Activated T-cell treated with anti-CD3 and anti-CD28 coated beads, Interleukin-2, amount 50 U/mL, for 4 hours (primary cell): Measurements from ENCODE around the gene CLDN15. TPM values are rescaled to one million over a fixed set of nuclear protein-coding genes. Genes with fewer than 3 reads are reported as not detected.

ENCODE experiments used
- ATAC-seq, 2 donors: fragments of 200-7000 bp; cut with Tn5 transposase; one replicate each; pipeline ENCODE4 v1.10.0; 2021
- DNase-seq: peaks from one replicate; pipeline ENCODE4 v3.0.0-alpha.2; 2020
- H3K27me3 Mint-ChIP-seq: one replicate; pipeline ENCODE4 v1.8.0; 2021; ENCODE audit warnings: low read depth, mixed read lengths
- H3K36me3 Mint-ChIP-seq: one replicate; pipeline ENCODE4 v1.8.0; 2022; ENCODE audit warnings: mixed read lengths; ENCODE audit not compliant: insufficient read depth
- H3K4me1 Mint-ChIP-seq: one replicate; pipeline ENCODE4 v1.8.0; 2021; ENCODE audit warnings: low read depth, mixed read lengths
- H3K4me3 Mint-ChIP-seq: one replicate; pipeline ENCODE4 v1.8.0; 2021; ENCODE audit warnings: mild to moderate bottlenecking, moderate library complexity, mixed read lengths
- H3K9me3 Mint-ChIP-seq: one replicate; pipeline ENCODE4 v1.8.0; 2021; ENCODE audit warnings: mixed read lengths
- total RNA-seq, 3 donors: library from RNA; stranded (reverse); gene quantifications; one replicate each; pipeline ENCODE4 v1.2.1, GENCODE V29; 2021

CLDN15 gene
- total RNA-seq, 3 donors from 2014 or later, result 15.6 to 18.5 (median 17.6) TPM

DNA sequence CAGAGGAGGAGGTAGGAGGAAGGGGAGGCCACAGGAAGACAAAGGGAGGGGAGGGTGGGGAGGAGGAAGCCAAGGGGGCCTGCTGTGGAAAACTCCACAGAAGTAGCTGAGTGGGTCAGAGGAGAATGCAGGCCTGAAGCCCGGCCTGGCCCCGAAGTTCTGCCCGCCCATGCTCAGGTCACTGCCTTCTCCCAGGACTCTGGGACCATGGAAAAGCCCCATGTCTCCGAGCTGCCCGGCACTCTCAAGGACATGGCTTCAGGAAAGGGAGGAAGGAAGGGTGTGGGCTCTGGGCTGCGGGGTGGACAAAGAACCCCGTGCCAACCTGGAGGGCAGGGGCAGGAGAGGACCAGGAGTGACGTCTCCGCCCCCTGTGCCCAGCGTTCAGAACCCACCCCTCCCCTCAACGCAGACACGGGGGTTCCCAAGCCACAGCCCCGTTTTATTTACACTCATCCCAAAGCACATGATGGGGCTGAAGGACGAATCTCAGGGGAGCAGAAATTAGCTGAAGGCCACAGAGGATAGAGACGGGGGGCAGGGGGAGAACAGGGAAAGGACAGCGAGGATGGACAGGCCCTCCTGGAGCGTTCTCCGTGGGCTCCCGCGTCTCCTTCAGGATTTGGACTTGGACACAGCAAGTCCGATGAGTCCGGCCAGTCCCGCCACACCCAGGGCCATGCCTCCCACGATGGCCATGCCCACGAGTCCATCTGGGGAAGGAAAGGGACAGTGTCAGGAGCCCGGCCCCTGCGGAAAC lies 1.8 kb upstream of the CLDN15 start:
- H3K36me3 Mint-ChIP-seq, result peaks cover 4% of the 10 kb centered on the region
- DNase-seq (no peak), ATAC-seq (no peak)
- H3K27me3 Mint-ChIP-seq, result no peaks in the 10 kb centered on the region
- H3K9me3 Mint-ChIP-seq, result no peaks in the 10 kb centered on the region
- H3K4me1 Mint-ChIP-seq, result peaks cover 9% of the 10 kb centered on the region
- no peak overlapping the region for H3K4me3 Mint-ChIP-seq

DNA sequence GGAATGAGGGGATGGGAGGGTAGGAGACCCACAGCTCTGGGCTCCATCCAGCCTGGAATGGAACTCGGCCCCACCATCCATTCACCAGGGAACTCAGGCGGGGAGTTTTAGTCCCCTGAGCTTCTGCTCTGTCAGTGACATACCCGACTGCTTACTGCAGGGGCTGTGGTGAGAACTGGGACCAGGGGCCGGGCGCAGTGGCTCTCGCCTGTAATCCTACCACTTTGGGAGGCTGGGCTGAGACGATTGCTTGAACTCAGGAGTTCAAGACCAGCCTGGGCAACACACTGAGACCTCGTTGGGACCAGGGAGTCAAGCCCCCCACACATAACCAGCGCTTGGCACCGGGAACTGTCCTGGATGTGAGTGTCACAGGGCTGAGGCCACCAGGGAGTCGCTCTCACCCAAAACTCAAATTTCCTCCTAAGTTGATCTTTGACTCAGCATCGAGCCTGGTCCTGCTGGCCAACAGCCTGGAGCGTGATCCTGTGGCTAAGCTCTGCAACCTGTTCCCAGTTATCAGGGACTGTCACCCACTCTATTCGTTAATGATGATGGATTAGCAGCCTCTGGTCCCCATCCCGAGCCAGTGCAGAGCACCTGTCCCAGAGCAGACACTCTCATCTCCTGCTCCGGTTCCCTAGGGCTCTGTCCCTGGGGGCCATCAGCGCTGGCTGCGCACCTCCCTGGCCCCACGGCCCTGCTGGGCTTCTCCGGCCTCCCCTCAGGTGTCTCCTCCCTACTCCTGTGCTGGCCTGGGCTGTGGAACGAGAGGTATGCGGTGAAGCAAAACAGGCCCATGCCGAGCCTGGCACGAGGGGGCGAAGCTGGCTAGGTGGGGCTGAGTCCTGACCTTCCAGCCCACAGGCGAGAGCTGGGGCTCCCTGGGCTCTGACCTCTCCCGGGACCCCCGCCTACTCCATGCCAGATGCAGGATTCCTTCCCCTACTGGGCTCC lies 902 bp upstream of the CLDN15 start:
- Mint-ChIP-seq H3K4me3 (no peak overlapping the region), H3K27me3 (no peaks in the 10 kb centered on the region), H3K36me3 (peaks cover 4% of the 10 kb centered on the region), H3K9me3 (no peaks in the 10 kb centered on the region), H3K4me1 (peaks cover 3% of the 10 kb centered on the region)
- ATAC-seq (no peak), DNase-seq (no peak)

DNA sequence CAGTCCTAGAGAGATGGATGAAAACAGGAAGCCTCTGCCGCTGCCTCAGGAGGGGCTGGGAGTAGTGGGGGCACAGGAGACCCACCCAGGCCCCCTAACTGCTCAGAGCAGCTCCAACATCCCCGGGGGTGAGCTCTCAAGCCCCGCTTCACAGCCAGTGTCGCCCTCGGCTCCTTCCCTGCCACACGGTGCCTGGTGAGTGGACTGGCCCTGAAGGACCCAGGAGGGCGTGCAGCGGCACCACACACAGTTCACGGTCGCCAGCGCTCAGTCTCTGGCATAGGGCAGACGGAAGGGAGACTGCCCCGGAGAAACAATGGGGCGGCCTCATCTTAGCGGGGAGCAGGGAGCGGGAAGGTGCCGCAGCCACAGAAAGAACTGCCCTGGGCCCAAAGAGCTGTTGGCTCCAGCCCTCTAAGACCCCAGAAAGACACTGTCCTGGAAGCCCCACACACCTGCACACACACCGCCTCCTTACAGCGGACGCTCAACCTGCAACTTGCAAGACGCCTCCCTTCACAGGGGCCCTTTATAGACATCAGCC lies 1.2 kb downstream of the CLDN15 start:
- Mint-ChIP-seq H3K9me3 (no peaks in the 10 kb centered on the region), H3K27me3 (no peaks in the 10 kb centered on the region), H3K36me3 (peaks cover 4% of the 10 kb centered on the region), H3K4me3 (no peak overlapping the region), H3K4me1 (peaks cover under 1% of the 10 kb centered on the region)
- no peak for DNase-seq
- ATAC-seq, result no peak

DNA sequence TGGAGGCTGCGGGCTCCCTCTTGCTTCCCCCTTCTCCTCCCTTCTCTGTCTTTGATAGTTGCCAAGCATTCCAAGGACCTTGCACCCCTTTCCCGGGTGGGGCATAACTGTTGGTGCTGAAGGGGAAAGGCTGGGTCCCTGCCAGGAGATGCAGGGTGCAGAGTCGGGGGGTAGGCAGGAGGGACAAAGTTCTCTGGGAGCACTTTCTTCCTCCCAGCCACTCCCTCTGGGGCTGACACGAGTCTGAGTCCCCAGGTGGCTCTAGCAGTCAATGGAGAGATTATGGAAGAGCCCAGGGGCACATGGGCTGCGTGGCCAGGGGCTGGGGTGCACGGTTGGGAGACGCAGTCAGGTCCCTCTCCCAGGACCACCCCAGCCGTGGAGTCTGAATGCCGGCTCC lies 2.1 kb downstream of the CLDN15 start:
- Mint-ChIP-seq H3K4me3 (no peak overlapping the region), H3K27me3 (no peaks in the 10 kb centered on the region), H3K36me3 (peaks cover 3% of the 10 kb centered on the region), H3K9me3 (no peaks in the 10 kb centered on the region), H3K4me1 (peaks cover 2% of the 10 kb centered on the region)
- DNase-seq (no peak), ATAC-seq (no peak)

DNA sequence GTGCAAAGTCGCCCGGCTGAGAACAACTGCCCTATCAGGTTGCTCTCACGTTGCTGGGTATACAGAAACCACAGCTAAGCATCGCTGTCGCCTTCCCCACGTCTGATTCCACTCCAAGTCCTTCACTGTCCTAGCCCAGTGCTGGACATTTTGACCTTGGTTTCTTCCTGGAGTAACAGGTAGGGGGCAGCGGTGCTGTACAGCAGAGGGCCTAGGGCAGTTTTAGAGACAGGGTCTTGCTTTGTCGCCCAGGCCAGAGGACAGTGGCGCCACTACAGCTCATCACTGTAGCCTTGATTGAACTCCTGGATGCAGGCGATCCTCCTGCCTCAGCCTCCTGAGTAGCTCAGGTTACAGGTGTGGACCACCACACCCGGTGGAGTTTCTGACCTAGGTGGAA lies 2.6 kb downstream of the CLDN15 start:
- peaks cover 2% of the 10 kb centered on the region for H3K36me3 Mint-ChIP-seq
- H3K4me3 Mint-ChIP-seq, result no peak overlapping the region
- DNase-seq (no peak), ATAC-seq (peak in 1 of 2 donors; percentile 22)
- no peaks in the 10 kb centered on the region for H3K27me3 Mint-ChIP-seq
- peaks cover 2% of the 10 kb centered on the region for H3K4me1 Mint-ChIP-seq
- no peaks in the 10 kb centered on the region for H3K9me3 Mint-ChIP-seq

DNA sequence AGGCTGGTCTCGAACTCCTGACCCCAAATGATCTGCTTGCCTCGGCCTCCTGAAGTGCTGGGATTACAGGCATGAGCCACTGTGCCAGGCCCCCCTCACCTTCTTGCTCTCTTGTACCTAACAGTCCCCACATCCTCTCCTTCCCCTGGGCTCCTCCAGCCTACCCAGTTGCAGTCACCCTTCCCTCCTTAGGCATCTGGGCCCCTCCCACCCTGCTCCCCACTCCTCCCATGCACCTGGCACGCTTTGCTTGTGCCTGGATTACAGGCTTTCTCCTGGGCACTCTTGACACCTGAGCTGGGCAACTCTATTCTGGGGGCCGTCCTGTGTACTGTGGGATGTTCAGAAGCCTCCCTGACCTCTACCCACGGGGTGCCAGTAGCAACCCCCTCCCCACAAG lies 3.0 kb downstream of the CLDN15 start:
- Mint-ChIP-seq H3K9me3 (no peaks in the 10 kb centered on the region), H3K36me3 (peaks cover 2% of the 10 kb centered on the region), H3K4me1 (peaks cover 2% of the 10 kb centered on the region), H3K27me3 (no peaks in the 10 kb centered on the region), H3K4me3 (no peak overlapping the region)
- DNase-seq, result no peak
- no peak for ATAC-seq

DNA sequence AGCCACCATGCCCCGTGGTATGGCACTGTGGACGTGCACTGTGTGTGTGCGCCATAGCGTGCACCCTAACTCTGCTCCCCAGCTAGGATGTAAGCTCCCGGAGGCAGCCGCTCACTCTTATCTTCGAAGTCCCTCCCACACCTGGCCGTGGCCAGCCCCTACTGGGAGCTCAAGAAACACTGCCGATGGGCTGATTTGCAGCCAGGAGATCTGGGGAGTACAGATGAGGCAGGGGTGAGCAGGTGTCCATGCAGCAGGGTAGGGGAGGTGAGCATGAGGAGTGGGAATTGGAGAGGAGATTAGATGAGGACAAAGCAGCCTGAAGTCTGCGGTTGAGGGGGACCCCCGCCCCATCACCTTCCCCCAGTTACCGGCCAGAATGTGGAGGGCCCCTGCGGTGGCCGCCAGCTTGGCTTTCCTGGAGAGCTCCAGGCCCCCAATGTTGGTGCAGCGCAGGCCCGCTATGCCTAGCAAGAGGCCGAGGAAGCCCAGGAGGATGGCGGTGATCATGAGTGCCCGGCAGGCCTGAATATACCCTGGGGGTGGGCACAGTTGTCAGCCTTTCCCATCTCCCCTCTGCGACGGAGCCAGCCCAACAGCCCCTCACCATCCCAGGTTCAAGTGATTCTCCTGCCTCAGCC lies 3.6 kb downstream of the CLDN15 start:
- H3K4me3 Mint-ChIP-seq, result no peak overlapping the region
- H3K36me3 Mint-ChIP-seq, result peaks cover 4% of the 10 kb centered on the region
- peaks cover 2% of the 10 kb centered on the region for H3K4me1 Mint-ChIP-seq
- ATAC-seq (no peak), DNase-seq (no peak)
- H3K27me3 Mint-ChIP-seq, result no peaks in the 10 kb centered on the region
- no peaks in the 10 kb centered on the region for H3K9me3 Mint-ChIP-seq

DNA sequence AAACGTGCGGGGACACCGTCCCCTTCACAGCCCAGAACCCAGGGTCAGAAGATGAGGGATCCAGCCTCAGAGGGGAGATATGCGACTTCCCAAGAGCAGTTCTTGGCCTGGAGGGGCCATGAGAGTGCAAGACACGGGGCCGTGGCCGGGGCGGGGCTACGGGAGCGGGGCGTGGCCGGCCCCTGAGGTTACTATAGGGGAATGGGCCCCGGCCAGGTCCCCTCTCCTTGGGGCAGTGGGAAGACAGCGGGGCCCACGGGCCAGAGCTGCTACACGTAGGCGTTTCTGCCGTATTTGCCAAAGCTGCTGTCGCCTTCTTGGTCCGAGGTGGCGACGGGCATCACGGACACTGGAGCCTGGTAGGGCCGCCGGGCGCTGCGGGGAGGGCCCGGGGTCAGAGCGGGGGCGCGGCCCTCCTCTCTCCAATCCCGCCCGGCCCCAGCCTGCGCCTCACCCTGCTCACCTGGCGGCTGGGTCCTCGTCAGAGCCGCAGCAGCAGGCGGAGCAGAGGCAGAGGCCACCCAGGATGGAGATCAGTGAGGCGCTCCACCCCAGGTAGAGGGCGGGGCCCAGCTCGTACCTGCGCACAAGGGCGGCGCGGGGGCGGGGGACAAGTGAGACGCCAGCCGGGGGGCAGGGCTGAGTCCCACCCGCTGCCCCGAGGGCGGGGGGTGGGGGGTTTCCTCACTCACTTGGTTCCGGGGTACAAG lies 5.3 kb downstream of the CLDN15 start:
- Mint-ChIP-seq H3K4me1 (peaks cover 2% of the 10 kb centered on the region), H3K27me3 (no peaks in the 10 kb centered on the region), H3K36me3 (peaks cover 5% of the 10 kb centered on the region), H3K4me3 (no peak overlapping the region), H3K9me3 (no peaks in the 10 kb centered on the region)
- ATAC-seq, result no peak
- no peak for DNase-seq

DNA sequence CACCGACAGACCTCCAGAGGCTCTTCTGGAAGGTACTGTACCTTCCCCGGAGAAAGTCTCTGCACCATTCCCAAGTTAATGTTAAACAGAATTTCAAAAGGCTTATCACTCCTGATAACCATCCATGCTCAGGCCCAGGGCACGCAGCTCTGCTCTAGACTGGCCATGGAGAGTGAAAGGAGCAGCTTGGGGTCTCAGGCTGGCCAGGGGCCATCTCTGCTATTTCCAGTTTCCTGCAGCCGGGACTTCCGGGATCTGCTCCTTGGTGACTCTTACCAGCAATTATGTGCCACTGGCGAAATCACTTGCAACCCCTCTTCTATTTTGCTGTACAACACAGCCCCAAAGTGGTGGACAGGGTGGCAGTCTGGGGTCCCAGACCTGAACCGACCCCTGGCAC lies 6.0 kb downstream of the CLDN15 start:
- H3K4me1 Mint-ChIP-seq, result peaks cover 2% of the 10 kb centered on the region
- no peaks in the 10 kb centered on the region for H3K27me3 Mint-ChIP-seq
- peaks cover 5% of the 10 kb centered on the region for H3K36me3 Mint-ChIP-seq
- no peaks in the 10 kb centered on the region for H3K9me3 Mint-ChIP-seq
- no peak for DNase-seq
- no peak for ATAC-seq
- H3K4me3 Mint-ChIP-seq, result no peak overlapping the region

DNA sequence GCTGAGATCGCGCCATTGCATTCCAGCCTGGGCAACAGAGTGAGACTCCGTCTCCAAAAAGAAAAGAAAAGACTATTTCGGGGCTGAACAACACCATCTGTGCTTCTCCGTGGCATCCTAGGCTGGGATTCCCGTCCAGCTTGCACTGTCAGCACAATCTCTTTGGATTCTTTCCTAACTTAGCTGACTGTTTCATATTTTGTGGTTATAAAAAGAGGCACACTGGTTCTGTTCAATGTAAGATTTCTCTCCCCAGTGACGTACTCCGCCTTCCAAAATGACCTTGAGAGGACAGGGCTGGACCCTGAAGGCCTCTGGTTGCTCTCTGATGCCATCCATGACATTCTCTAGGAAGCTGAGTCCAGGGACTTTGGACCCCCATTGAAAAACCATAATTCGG lies 10.9 kb downstream of the CLDN15 start:
- ATAC-seq, result no peak
- Mint-ChIP-seq H3K4me1 (peaks cover 7% of the 10 kb centered on the region), H3K27me3 (no peaks in the 10 kb centered on the region), H3K9me3 (no peaks in the 10 kb centered on the region), H3K36me3 (peaks cover 16% of the 10 kb centered on the region), H3K4me3 (no peak overlapping the region)
- DNase-seq, result no peak

DNA sequence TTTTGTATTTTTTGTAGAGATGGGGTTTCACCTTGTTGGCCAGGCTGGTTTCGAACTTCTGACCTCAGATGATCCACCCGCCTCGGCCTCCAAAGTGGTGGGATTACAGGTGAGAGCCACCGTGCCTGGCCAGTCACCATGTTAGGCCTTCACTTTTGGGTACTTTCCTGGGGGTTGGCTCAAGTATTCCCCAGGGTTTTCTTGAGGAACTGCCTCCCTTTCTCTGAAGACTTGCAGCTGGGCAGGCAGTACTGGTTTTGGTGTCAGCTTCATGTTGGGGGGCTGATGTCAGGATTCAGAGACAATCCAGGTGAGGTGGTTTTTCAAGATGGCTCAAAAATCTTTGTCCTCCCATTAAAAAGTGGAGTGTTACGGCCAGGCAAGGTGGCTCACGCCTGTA lies 12.0 kb downstream of the CLDN15 start:
- peaks cover 19% of the 10 kb centered on the region for H3K36me3 Mint-ChIP-seq
- no peak for ATAC-seq

DNA sequence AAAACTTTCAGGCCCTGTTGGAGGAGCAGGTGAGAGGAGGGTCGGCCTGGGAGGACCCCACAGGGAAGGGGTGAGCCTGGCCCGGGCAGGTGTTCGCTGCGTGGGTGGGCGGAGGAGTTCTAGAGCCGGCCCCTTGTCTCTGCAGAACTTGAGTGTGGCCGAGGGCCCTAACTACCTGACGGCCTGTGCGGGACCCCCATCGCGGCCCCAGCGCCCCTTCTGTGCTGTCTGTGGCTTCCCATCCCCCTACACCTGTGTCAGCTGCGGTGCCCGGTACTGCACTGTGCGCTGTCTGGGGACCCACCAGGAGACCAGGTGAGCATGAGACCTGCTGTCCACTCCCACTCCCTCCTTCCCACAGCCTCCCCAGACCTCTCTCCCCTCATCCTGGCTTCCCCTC lies 14.1 kb downstream of the CLDN15 start:
- Mint-ChIP-seq H3K9me3 (no peaks in the 10 kb centered on the region), H3K4me3 (no peak overlapping the region), H3K27me3 (no peaks in the 10 kb centered on the region), H3K4me1 (peaks cover 27% of the 10 kb centered on the region), H3K36me3 (peaks cover 18% of the 10 kb centered on the region)
- no peak for ATAC-seq
- no peak for DNase-seq

More for the DNA sequence above, 12.0 kb downstream of the CLDN15 start:
- Mint-ChIP-seq H3K27me3 (no peaks in the 10 kb centered on the region), H3K4me1 (peaks cover 11% of the 10 kb centered on the region), H3K4me3 (no peak overlapping the region), H3K9me3 (no peaks in the 10 kb centered on the region)
- DNase-seq, result no peak

DNA sequence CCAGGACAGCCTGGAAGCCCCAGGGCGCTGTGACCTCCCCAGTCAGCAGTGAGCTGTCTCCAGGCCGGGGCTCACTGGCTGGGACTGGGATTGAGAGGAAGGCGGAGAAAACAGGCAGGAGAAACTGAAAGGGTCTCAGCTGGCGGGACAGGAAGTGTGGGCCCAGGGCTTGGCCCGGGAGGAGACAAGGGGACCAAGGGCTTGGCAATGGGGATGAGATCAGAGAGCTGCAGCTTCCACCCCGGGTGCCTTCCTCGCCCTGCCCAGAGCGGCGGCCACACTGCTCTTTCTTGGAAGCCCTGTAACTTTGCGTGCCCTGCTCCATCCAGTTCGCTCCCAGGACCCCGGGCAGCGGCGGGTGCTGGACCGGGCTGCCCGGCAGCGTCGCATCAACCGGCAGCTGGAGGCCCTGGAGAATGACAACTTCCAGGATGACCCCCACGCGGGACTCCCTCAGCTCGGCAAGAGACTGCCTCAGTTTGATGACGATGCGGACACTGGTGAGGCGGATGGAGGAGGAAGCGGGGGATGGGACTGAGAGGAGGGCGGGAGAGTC lies 15.2 kb downstream of the CLDN15 start:
- Mint-ChIP-seq H3K9me3 (no peaks in the 10 kb centered on the region), H3K4me3 (no peak overlapping the region)

More for the DNA sequence above, 15.2 kb downstream of the CLDN15 start:
- no peak for ATAC-seq
- peaks cover 28% of the 10 kb centered on the region for H3K4me1 Mint-ChIP-seq
- no peak for DNase-seq
- H3K27me3 Mint-ChIP-seq, result no peaks in the 10 kb centered on the region
- peaks cover 18% of the 10 kb centered on the region for H3K36me3 Mint-ChIP-seq
